HG02852 (cell line): ENCODE data around the gene KRT34.
"Not testable (repeated sequence)": the region's sequence is repeated elsewhere in the genome, so short reads cannot be mapped to it uniquely, and the experiment has no call there.

Experiments used
- ATAC-seq: cut with Tn5 transposase; IDR thresholded peaks from one replicate; pipeline ENCODE4 v1.9.1; 2021; ENCODE audit warnings: mild to moderate bottlenecking, moderate library complexity; ENCODE audit not compliant: unreplicated experiment

Gene KRT34

GRCh38 chr17:41406205-41406604 lies 24.1 kb upstream of the KRT34 start:
- ATAC-seq = no peak

GRCh38 chr17:41404024-41404671 lies 22.0 kb upstream of the KRT34 start:
- no peak for ATAC-seq

- ATAC-seq = no peak
Measured at GRCh38 chr17:41403404-41404023, 21.4 kb upstream of the KRT34 start.

GRCh38 chr17:41402161-41402560 lies 20.1 kb upstream of the KRT34 start:
- no peak for ATAC-seq

GRCh38 chr17:41396996-41397660 lies 15.0 kb upstream of the KRT34 start, which contains the start of gene KRT31:
KRT31 (minus strand) TSS chr17:41397608; CDS start chr17:41397539, 69 bp downstream.
- no peak for ATAC-seq

DNA sequence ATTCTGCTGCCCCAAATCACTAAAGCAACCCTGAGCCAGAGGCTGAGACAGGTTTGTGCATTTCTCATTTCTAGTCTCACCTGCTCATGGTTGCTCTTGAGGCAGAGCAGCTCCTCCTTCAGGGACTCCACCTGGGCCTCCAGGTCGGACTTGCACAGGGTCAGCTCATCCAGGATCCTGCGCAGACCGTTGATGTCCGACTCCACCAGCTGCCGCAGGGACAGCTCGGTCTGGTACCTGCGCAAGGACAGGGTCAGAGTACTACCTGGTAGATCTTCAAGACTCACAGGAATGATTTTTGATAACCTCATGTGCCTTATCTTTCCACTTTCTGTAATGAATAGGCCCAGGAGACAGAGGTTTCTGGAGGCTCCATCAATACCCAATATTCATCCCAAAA lies 14.2 kb upstream of the KRT34 start:
- ATAC-seq = no peak

- ATAC-seq = no peak
Measured at GRCh38 chr17:41395611-41396010, 13.5 kb upstream of the KRT34 start.

- not testable (repeated sequence) for ATAC-seq
Measured at GRCh38 chr17:41395044-41395443, 12.9 kb upstream of the KRT34 start.

GRCh38 chr17:41394254-41394996 lies 12.3 kb upstream of the KRT34 start:
- ATAC-seq = no peak

DNA sequence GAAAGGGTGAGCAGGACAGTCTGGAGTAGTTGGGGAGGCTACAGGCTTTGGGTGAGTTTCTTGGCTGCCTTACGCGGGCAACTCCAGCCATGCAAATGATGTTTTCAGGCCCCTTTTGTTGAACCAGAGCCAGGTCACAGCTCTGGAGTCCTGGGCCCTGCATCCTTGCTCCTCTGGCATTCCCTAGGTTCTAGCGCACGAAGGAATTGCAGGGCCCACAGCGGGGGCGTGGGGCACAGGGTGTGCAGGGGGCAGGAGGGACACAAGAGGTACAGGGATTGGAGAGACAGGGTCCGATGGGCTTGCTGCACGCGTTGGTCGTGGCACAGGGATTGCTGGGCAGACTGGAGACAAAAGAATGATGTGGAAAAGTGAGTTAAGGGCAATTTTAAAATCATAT lies 11.7 kb upstream of the KRT34 start:
- ATAC-seq = no peak

- ATAC-seq = no peak
Measured at GRCh38 chr17:41393294-41393693, 11.2 kb upstream of the KRT34 start.

- ATAC-seq = no peak
Measured at GRCh38 chr17:41392278-41392677, 10.2 kb upstream of the KRT34 start.

DNA sequence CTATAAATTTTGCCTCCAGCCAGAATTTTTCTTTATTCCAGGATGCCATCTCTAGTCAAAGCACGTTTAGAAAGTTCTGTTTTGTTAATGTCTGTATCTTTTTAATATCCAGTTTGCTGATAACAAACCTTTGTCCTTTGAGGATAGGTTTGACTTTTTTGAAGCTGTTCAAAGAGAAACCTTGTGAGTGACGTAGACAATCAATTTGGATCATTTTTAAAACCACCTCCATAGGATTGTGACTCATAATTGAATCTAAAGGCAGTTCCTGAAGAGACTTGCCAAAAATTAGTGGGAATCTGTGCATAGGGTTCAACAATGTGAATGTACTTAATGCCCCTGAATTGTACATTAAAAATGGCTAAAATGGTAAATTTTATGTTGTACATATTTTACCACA lies 9.4 kb upstream of the KRT34 start:
- no peak for ATAC-seq

DNA sequence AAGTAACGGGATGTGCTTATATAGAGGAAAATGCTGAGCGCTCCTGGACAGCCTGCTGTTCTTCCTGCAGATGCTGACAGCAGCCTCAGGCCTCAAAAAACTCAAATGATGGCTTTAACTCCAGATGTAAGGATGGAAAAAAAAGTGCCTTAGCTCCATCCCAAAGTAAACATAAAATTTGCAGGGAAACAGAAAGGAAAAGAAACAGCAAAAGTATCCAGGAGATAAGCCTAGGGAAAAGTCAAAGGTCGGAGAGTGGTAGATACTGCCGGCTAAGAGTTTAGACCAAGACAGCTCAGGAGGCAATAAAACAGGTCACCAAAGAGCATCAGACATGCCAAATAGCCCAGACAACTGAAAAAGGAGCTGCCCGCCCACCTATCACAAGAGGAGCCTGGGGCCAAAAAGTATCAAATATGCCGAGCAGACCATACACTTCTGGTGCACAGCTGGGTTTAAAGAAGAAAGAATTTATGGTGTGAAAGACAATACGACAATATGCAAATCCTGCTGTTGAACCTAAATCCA lies 8.4 kb upstream of the KRT34 start:
- ATAC-seq = no peak

- ATAC-seq = no peak
Measured at GRCh38 chr17:41387670-41388069, 5.6 kb upstream of the KRT34 start.

DNA sequence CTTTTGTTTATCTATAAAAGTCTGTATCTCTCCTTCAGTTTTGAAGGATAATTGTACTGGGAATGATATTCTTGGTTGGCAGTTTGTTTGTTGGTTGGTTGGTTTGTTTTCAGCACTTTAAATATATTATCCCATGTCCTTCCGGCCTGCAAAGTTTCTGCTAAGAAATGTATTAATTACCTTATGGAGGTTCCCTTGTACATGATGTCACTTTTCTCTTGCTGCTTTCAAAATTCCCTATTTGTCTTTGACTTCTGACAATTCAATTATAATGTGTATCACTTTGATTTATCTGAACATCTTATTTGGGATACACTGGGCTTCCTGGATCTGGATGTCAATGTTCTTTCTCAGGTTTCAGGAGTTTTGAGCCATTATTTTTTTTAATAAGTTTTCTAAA lies 4.1 kb upstream of the KRT34 start:
- ATAC-seq = no peak

- no peak for ATAC-seq
Measured at GRCh38 chr17:41383690-41384089, 1.6 kb upstream of the KRT34 start.

DNA sequence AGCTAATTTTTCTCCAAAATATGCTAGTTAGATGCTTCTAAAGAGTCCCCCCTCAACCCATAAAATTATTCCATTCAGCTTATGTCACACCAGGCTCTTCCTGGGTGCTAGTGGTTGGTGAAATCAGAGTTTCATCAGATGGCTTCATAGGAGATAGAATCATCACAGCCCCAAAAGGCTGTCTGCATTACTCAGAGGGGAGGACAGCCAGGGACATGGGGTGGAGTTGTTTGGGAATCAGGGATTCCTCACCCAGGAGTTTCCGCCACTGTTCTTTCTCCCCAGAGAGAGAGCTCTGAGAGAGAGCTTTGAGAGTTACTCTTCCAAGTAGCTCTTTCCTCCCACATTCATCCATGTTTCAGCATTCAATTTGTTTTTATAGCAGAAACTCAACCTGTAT lies 288 bp upstream of the KRT34 start:
- ATAC-seq = no peak

DNA sequence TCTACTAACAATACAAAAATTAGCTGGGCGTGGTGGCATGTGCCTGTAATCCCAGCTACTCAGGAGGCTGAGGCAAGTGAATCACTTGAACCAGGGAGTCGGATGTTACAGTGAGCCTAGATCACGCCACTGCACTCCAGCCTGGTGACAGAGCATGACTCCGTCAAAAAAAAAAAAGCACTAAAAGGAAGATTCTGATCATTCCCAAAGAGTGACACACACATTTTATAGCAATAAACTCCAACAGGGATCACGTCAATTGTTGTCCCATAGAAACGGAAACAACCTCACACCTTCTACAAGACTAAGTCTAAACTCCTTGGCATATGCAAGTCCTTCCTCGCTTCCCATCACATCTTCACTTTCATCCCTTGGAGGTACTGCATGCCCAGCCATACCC lies 2.0 kb downstream of the KRT34 start:
- ATAC-seq = not testable (repeated sequence)

GRCh38 chr17:41377546-41377945 lies 4.6 kb downstream of the KRT34 start:
- no peak for ATAC-seq

DNA sequence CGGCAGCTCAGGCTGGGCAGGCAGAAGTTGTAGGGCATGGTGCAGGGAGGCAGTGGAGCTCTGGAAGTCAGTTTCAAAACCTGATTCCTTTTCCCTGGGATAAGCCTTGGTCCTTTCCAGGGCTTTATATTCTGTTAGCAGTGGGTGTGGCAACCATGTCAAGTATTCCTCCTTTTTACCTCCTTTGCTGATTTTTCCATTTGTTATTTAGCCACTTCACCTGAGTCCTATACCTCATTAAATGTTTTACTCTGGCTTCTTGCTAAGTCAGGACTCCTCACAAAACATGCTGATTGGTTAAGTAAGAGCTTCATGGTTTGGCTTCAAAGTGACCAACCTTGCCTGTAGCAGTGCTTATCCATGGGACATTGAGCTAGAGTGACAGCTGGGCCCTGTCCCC lies 12.4 kb downstream of the KRT34 start, which contains the start of gene KRT33B:
KRT33B (minus strand) TSS at position 101 of the 400 bp plus-strand sequence; CDS start at position 38, 63 bp downstream.
- no peak for ATAC-seq
